Smooth muscle cell (in vitro differentiated cells): Measurements from ENCODE around the gene LRRC32. TPM values are rescaled to one million over a fixed set of nuclear protein-coding genes. Genes with fewer than 3 reads are reported as not detected.

ENCODE experiments used
- DNase-seq: peaks from one replicate; lab custom pipeline; 2025; ENCODE audit not compliant: unreplicated experiment; lab: John Stamatoyannopoulos, UW
- H2AFZ ChIP-seq: fragments of 200-600 bp; sonication (generic); 2 replicates; pipeline ENCODE4 v1.6.0; 2016; ENCODE audit warnings: antibody characterized with exemption, low read depth, mild to moderate bottlenecking
- H3F3A ChIP-seq: fragments of 200-600 bp; sonication (generic); 2 replicates; pipeline ENCODE4 v1.6.0; 2017; ENCODE audit warnings: antibody characterized with exemption, low read depth
- H3K27ac ChIP-seq: fragments of 200-600 bp; sonication (generic); 2 replicates; pipeline ENCODE4 v1.5.1; 2016; ENCODE audit warnings: low read depth, mild to moderate bottlenecking
- H3K27me3 ChIP-seq: fragments of 200-600 bp; sonication (generic); 2 replicates; pipeline ENCODE4 v1.6.1; 2016; ENCODE audit warnings: low read depth, mild to moderate bottlenecking
- H3K36me3 ChIP-seq: fragments of 200-600 bp; sonication (generic); 2 replicates; pipeline ENCODE4 v1.5.1; 2016; ENCODE audit warnings: low read depth
- H3K4me1 ChIP-seq: fragments of 200-600 bp; sonication (generic); 2 replicates; pipeline ENCODE4 v1.5.1; 2016; ENCODE audit warnings: low read depth
- H3K4me2 ChIP-seq: fragments of 200-600 bp; sonication (generic); 2 replicates; pipeline ENCODE4 v1.6.0; 2016; ENCODE audit warnings: mild to moderate bottlenecking
- H3K4me3 ChIP-seq: fragments of 200-600 bp; sonication (generic); 2 replicates; pipeline ENCODE4 v1.5.1; 2016; ENCODE audit warnings: mild to moderate bottlenecking
- H3K79me2 ChIP-seq: fragments of 200-600 bp; sonication (generic); 2 replicates; pipeline ENCODE4 v1.6.0; 2016; ENCODE audit warnings: low read depth, mild to moderate bottlenecking
- H3K9ac ChIP-seq: fragments of 200-600 bp; sonication (generic); 2 replicates; pipeline ENCODE4 v1.6.0; 2016; ENCODE audit warnings: low read depth
- H3K9me3 ChIP-seq: fragments of 200-600 bp; sonication (generic); replicated peaks from 2 replicates; pipeline ENCODE4 v1.5.1; 2016; ENCODE audit warnings: low read depth
- H4K20me1 ChIP-seq: fragments of 200-600 bp; sonication (generic); 2 replicates; pipeline ENCODE4 v1.6.0; 2016; ENCODE audit warnings: low read depth
- WGBS: methylation state at CpG from one replicate; pipeline ENCODE4 v1.1.7; 2016; ENCODE audit warnings: low lambda C conversion rate; 5-methylcytosine and 5-hydroxymethylcytosine counted together
- polyA plus RNA-seq: library from polyadenylated mRNA; unstranded; fragments of >200 nt; fragmentation: Nextera tagmentation; extraction: Ambion mirVana; gene quantifications from 2 replicates; pipeline ENCODE4 v1.2.1, GENCODE V29; 2016
- total RNA-seq: library from RNA; depleted of rRNA; stranded (reverse); fragments of >200 nt; gene quantifications from 2 replicates; pipeline ENCODE4 v1.2.3, GENCODE V29; 2014
- TF ChIP-seq, protein P1 (sequence below): fragments of 200-600 bp; sonication (generic); IDR thresholded peaks from 2 replicates; pipeline ENCODE4 v1.5.1; 2017; ENCODE audit warnings: borderline replicate concordance, mild to moderate bottlenecking, antibody characterized with exemption; ENCODE audit not compliant: insufficient read depth, poor library complexity, severe bottlenecking

LRRC32 gene
- total and polyA plus RNA-seq, 2 experiments from 2014 or later = 171 to 444 TPM

DNA sequence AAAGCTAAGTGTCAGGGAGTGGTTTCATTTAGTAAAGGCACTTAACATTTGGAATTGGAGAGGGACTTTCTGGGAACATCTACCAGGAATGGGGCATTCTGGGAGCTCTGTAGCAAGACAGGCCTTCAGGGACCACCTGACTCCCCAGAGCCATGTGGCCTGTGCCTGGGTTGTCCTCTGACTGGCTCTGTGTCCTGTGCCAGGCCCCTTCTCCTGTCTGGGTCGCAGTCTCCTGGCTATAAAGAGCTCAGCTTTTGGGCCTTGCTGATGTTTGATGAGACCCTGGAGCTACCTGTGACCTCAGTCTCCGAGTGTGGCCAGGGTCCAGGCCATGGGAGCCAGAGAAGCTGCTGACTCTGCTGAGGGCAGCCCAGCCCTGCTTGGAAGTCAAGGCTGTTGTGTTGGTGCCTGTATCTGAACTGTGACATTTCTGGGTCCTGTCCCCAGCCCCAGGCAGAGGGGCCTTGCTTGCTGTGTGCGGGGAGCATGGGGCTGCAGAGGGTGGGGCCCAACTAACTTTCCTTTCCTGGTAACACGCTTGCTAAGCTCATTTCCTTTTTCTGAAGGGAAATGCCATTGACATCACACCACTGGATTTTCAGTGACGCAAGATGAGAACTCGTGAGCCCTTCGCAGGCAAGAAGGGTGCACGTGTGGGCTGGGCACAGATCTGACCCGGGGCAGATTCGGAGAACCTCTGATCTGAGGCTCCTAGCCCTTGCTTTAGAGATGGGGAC lies 41.3 kb downstream of the LRRC32 start:
- Histone ChIP-seq H3K79me2 (no peaks in the 10 kb centered on the region), H3K27me3 (no peaks in the 10 kb centered on the region), H3K36me3 (no peaks in the 10 kb centered on the region), H3K4me3 (no peak overlapping the region), H3K4me1 (no peaks in the 10 kb centered on the region), H3K9ac (peak overlapping the region; percentile 39), H3K4me2 (no peak overlapping the region), H3K9me3 (no peaks in the 10 kb centered on the region), H3K27ac (peak overlapping the region; percentile 59), H2AFZ (peak overlapping the region; percentile 27), H4K20me1 (no peaks in the 10 kb centered on the region), H3F3A (no peaks in the 10 kb centered on the region)
- DNase-seq = no peak
- WGBS = 63% methylated on average over 10 of the region's 10 CpGs
- TF ChIP-seq, protein P1, sequence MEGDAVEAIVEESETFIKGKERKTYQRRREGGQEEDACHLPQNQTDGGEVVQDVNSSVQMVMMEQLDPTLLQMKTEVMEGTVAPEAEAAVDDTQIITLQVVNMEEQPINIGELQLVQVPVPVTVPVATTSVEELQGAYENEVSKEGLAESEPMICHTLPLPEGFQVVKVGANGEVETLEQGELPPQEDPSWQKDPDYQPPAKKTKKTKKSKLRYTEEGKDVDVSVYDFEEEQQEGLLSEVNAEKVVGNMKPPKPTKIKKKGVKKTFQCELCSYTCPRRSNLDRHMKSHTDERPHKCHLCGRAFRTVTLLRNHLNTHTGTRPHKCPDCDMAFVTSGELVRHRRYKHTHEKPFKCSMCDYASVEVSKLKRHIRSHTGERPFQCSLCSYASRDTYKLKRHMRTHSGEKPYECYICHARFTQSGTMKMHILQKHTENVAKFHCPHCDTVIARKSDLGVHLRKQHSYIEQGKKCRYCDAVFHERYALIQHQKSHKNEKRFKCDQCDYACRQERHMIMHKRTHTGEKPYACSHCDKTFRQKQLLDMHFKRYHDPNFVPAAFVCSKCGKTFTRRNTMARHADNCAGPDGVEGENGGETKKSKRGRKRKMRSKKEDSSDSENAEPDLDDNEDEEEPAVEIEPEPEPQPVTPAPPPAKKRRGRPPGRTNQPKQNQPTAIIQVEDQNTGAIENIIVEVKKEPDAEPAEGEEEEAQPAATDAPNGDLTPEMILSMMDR = no peak

GRCh38 chr11:76628408-76628947 lies 42.1 kb downstream of the LRRC32 start:
- Histone ChIP-seq H3F3A (no peaks in the 10 kb centered on the region), H2AFZ (no peak overlapping the region), H3K4me1 (no peaks in the 10 kb centered on the region), H3K36me3 (no peaks in the 10 kb centered on the region), H3K9me3 (no peaks in the 10 kb centered on the region), H3K27me3 (no peaks in the 10 kb centered on the region), H3K4me2 (no peak overlapping the region), H4K20me1 (no peaks in the 10 kb centered on the region), H3K79me2 (no peaks in the 10 kb centered on the region), H3K4me3 (no peak overlapping the region), H3K27ac (no peak overlapping the region), H3K9ac (no peak overlapping the region)
- DNase-seq = no peak
- WGBS = 98% methylated on average over 8 of the region's 8 CpGs
- TF ChIP-seq, protein P1 = no peak

GRCh38 chr11:76627606-76628005 lies 42.9 kb downstream of the LRRC32 start:
- Histone ChIP-seq H3K27ac (peak overlapping the region; percentile 14), H4K20me1 (no peaks in the 10 kb centered on the region), H2AFZ (no peak overlapping the region), H3K9ac (no peak overlapping the region), H3K9me3 (no peaks in the 10 kb centered on the region), H3K4me1 (peaks cover 4% of the 10 kb centered on the region), H3K4me2 (no peak overlapping the region), H3K79me2 (no peaks in the 10 kb centered on the region), H3K4me3 (no peak overlapping the region), H3K27me3 (no peaks in the 10 kb centered on the region), H3K36me3 (no peaks in the 10 kb centered on the region), H3F3A (no peaks in the 10 kb centered on the region)
- TF ChIP-seq, protein P1 = no peak
- no peak for DNase-seq
- 95% methylated on average over 7 of the region's 7 CpGs for WGBS
